ENCODE measurements around the gene IL18BP.

The IL18BP gene

GRCh38 chr11:71994786-71995185 is 3.9 kb upstream of the IL18BP start:
- Histone ChIP-seq H3K9ac (no peak overlapping the region), H3K27ac (no peak overlapping the region), H3K9me3 (ENCODE audit: control insufficient read depth, low read length) (no peaks in the 10 kb centered on the region), H2AFZ (no peak overlapping the region), H3K79me2 (no peaks in the 10 kb centered on the region), H3K4me3 (ENCODE audit: low read depth, low read length) (no peak overlapping the region), H3K27me3 (ENCODE audit: control insufficient read depth, insufficient read depth, low read length) (no peaks in the 10 kb centered on the region), H3K4me1 (no peaks in the 10 kb centered on the region), H3K36me3 (ENCODE audit: control insufficient read depth, insufficient read depth, low read length) (no peaks in the 10 kb centered on the region), H3K4me2 (ENCODE audit: low read length) (no peak overlapping the region)
- TF ChIP-seq CTCF (IDR thresholded peaks at IDR 0.05): no peak

GRCh38 chr11:71995726-71996291 is 2.9 kb upstream of the IL18BP start:
- Histone ChIP-seq H3K79me2 (no peaks in the 10 kb centered on the region), H3K4me3 (ENCODE audit: low read depth, low read length) (no peak overlapping the region), H3K4me1 (no peaks in the 10 kb centered on the region), H3K36me3 (ENCODE audit: control insufficient read depth, insufficient read depth, low read length) (no peaks in the 10 kb centered on the region), H3K9me3 (ENCODE audit: control insufficient read depth, low read length) (no peaks in the 10 kb centered on the region), H3K9ac (no peak overlapping the region), H2AFZ (no peak overlapping the region), H3K27ac (no peak overlapping the region), H3K4me2 (ENCODE audit: low read length) (no peak overlapping the region), H3K27me3 (ENCODE audit: control insufficient read depth, insufficient read depth, low read length) (no peaks in the 10 kb centered on the region)
- TF ChIP-seq CTCF (IDR thresholded peaks at IDR 0.05): no peak

- Histone ChIP-seq H3K36me3 (ENCODE audit: control insufficient read depth, insufficient read depth, low read length) (no peaks in the 10 kb centered on the region), H3K27me3 (ENCODE audit: control insufficient read depth, insufficient read depth, low read length) (no peaks in the 10 kb centered on the region), H3K9me3 (ENCODE audit: control insufficient read depth, low read length) (no peaks in the 10 kb centered on the region), H3K4me2 (ENCODE audit: low read length) (no peak overlapping the region), H3K4me1 (no peaks in the 10 kb centered on the region), H3K4me3 (ENCODE audit: low read depth, low read length) (no peak overlapping the region), H3K27ac (no peak overlapping the region), H3K79me2 (no peaks in the 10 kb centered on the region), H2AFZ (no peak overlapping the region), H3K9ac (no peak overlapping the region)
- no peak for TF ChIP-seq CTCF (IDR thresholded peaks at IDR 0.05)
Measured at GRCh38 chr11:71996517-71996916, 2.2 kb upstream of the IL18BP start.

GRCh38 chr11:71996946-71997345 is 1.8 kb upstream of the IL18BP start:
- Histone ChIP-seq H2AFZ (no peak overlapping the region), H3K9ac (no peak overlapping the region), H3K4me3 (ENCODE audit: low read depth, low read length) (no peak overlapping the region), H3K36me3 (ENCODE audit: control insufficient read depth, insufficient read depth, low read length) (no peaks in the 10 kb centered on the region), H3K79me2 (no peaks in the 10 kb centered on the region), H3K27me3 (ENCODE audit: control insufficient read depth, insufficient read depth, low read length) (no peaks in the 10 kb centered on the region), H3K27ac (no peak overlapping the region), H3K4me2 (ENCODE audit: low read length) (no peak overlapping the region), H3K4me1 (no peaks in the 10 kb centered on the region), H3K9me3 (ENCODE audit: control insufficient read depth, low read length) (no peaks in the 10 kb centered on the region)
- no peak for TF ChIP-seq CTCF (IDR thresholded peaks at IDR 0.05)

- no peaks in the 10 kb centered on the region for H3K79me2 ChIP-seq
- H3K27me3 ChIP-seq (ENCODE audit: control insufficient read depth, insufficient read depth, low read length): no peaks in the 10 kb centered on the region
- no peak overlapping the region for H2AFZ ChIP-seq
- no peaks in the 10 kb centered on the region for H3K36me3 ChIP-seq (ENCODE audit: control insufficient read depth, insufficient read depth, low read length)
- H3K27ac ChIP-seq: no peak overlapping the region
- no peak for TF ChIP-seq CTCF (IDR thresholded peaks at IDR 0.05)
- no peaks in the 10 kb centered on the region for H3K9me3 ChIP-seq (ENCODE audit: control insufficient read depth, low read length)
- H3K9ac ChIP-seq: no peak overlapping the region
- no peak overlapping the region for H3K4me3 ChIP-seq (ENCODE audit: low read depth, low read length)
- no peak overlapping the region for H3K4me2 ChIP-seq (ENCODE audit: low read length)
- no peaks in the 10 kb centered on the region for H3K4me1 ChIP-seq
Measured at GRCh38 chr11:71997594-71997993, 1.1 kb upstream of the IL18BP start.
